Measurements from ENCODE around the gene AGAP1. TPM values are rescaled to one million over a fixed set of nuclear protein-coding genes. Genes with fewer than 3 reads are reported as not detected.

AGAP1 gene
- polyA plus RNA-seq, 2 of the 4 experiments (the other 2 are of a cell fraction): 20.2 to 21.9 TPM

DNA sequence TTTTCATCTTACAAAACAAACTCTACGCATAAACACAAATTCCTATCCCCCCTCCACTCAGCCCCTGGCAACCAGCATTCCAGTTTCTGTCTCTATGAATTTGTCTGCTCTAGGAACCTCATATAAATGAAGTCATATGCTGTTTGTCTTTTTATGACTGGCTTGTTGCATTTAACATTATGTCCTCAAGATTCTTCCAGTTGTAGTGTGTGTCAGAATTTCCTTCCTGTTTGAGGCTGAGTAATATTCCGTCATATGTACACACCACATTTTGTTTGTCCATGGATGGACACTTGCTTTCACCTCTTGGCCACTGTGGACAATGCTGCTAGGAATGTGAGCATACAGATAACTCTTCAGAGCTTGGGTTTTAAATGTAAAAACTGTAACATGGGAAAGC is 402.2 kb downstream of the AGAP1 start:
- FAIRE-seq: no peak

DNA sequence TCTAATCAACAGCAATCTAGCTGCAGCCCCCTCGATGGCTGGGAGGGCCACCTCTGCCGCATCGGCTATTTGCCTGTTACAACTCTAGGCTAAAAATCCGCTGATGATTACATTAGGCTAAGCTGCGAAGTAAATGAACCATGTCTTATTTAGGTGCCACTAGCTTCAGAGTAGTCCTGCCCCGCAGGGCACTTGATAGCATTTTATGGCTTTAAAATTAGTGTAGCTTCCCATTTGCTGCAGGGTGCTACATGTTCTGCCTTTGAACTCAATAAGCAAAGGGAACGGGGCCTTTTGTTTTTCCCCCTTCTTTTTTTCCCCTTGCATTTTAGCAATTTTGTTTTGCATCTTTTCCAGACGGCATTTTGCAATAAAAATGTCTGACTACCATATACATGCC is 404.1 kb downstream of the AGAP1 start:
- TF ChIP-seq ZC3H11A (IDR thresholded peaks at IDR 0.05): no peak
- TF ChIP-seq RNF2 (IDR thresholded peaks at IDR 0.05; ENCODE audit: borderline replicate concordance, low read depth): no peak
- TF ChIP-seq HEYL (CRISPR knock-in tag; IDR thresholded peaks at IDR 0.05): no peak
- no peak for TF ChIP-seq BHLHE40 (IDR thresholded peaks at IDR 0.05; ENCODE audit: low read depth, low read length)
- TF ChIP-seq MAFK (IDR thresholded peaks at IDR 0.05; ENCODE audit: partially characterized antibody): no peak
- TF ChIP-seq, protein P1, sequence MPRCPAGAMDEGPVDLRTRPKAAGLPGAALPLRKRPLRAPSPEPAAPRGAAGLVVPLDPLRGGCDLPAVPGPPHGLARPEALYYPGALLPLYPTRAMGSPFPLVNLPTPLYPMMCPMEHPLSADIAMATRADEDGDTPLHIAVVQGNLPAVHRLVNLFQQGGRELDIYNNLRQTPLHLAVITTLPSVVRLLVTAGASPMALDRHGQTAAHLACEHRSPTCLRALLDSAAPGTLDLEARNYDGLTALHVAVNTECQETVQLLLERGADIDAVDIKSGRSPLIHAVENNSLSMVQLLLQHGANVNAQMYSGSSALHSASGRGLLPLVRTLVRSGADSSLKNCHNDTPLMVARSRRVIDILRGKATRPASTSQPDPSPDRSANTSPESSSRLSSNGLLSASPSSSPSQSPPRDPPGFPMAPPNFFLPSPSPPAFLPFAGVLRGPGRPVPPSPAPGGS (IDR thresholded peaks at IDR 0.05): no peak
- TF ChIP-seq TFCP2L1 (CRISPR knock-in tag; IDR thresholded peaks at IDR 0.05): no peak
- TF ChIP-seq NR3C1 (IDR thresholded peaks at IDR 0.05): no peak
- no peak for TF ChIP-seq RARB (CRISPR knock-in tag; IDR thresholded peaks at IDR 0.05)
- TF ChIP-seq RAD21 (conservative IDR thresholded peaks at IDR 0.05 in 1 of 2, IDR thresholded peaks at IDR 0.05 in 1 of 2): no peak
- TF ChIP-seq, protein P2, sequence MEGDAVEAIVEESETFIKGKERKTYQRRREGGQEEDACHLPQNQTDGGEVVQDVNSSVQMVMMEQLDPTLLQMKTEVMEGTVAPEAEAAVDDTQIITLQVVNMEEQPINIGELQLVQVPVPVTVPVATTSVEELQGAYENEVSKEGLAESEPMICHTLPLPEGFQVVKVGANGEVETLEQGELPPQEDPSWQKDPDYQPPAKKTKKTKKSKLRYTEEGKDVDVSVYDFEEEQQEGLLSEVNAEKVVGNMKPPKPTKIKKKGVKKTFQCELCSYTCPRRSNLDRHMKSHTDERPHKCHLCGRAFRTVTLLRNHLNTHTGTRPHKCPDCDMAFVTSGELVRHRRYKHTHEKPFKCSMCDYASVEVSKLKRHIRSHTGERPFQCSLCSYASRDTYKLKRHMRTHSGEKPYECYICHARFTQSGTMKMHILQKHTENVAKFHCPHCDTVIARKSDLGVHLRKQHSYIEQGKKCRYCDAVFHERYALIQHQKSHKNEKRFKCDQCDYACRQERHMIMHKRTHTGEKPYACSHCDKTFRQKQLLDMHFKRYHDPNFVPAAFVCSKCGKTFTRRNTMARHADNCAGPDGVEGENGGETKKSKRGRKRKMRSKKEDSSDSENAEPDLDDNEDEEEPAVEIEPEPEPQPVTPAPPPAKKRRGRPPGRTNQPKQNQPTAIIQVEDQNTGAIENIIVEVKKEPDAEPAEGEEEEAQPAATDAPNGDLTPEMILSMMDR (IDR thresholded peaks at IDR 0.05): no peak
- no peak for TF ChIP-seq ESRRA (IDR thresholded peaks at IDR 0.05; ENCODE audit: borderline replicate concordance, low read length)
- TF ChIP-seq RCOR1 (IDR thresholded peaks at IDR 0.05; ENCODE audit: low read depth, low read length): no peak
- TF ChIP-seq RFX5 (IDR thresholded peaks at IDR 0.05): no peak
- TF ChIP-seq JUN (IDR thresholded peaks at IDR 0.05): no peak
- H3K9me3 ChIP-seq: no peaks in the 10 kb centered on the region
- ATAC-seq (no peak), FAIRE-seq (no peak), DNase-seq (ENCODE audit: low read depth in 1 of 2, low spot score in 1 of 2) (no peak)
- H3K27ac ChIP-seq: no peak overlapping the region
- CTCF ChIA-PET: no interaction called here
- POLR2A ChIA-PET: no interaction called here
- no peaks in the 10 kb centered on the region for H3K4me1 ChIP-seq
- WGBS (ENCODE audit: missing lambda C conversion rate): 92% methylated on average over 8 of the region's 8 CpGs
- H3K4me2 ChIP-seq: no peak overlapping the region
- no peak overlapping the region for H3K4me3 ChIP-seq

More for the DNA sequence above, 402.2 kb downstream of the AGAP1 start:
- Histone ChIP-seq H3K27ac (no peak overlapping the region), H3K4me3 (no peak overlapping the region), H3K4me2 (no peak overlapping the region), H3K9me3 (no peaks in the 10 kb centered on the region), H3K4me1 (no peaks in the 10 kb centered on the region)
- POLR2A ChIA-PET: no interaction called here
- TF ChIP-seq KDM1A (IDR thresholded peaks at IDR 0.05; ENCODE audit: low read depth) (no peak), GATA3 (IDR thresholded peaks at IDR 0.05; ENCODE audit: borderline replicate concordance) (no peak), EP300 (IDR thresholded peaks at IDR 0.05) (no peak), RCOR1 (IDR thresholded peaks at IDR 0.05; ENCODE audit: low read depth, low read length) (no peak), SMC3 (IDR thresholded peaks at IDR 0.05) (no peak), HOXA7 (CRISPR knock-in tag; IDR thresholded peaks at IDR 0.05) (no peak), RAD21 (conservative IDR thresholded peaks at IDR 0.05 in 1 of 2, IDR thresholded peaks at IDR 0.05 in 1 of 2) (no peak), EHF (CRISPR knock-in tag; IDR thresholded peaks at IDR 0.05) (no peak)
- TF ChIP-seq, protein P3, sequence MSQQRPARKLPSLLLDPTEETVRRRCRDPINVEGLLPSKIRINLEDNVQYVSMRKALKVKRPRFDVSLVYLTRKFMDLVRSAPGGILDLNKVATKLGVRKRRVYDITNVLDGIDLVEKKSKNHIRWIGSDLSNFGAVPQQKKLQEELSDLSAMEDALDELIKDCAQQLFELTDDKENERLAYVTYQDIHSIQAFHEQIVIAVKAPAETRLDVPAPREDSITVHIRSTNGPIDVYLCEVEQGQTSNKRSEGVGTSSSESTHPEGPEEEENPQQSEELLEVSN (IDR thresholded peaks at IDR 0.05; ENCODE audit: borderline replicate concordance, low read depth): no peak
- TF ChIP-seq, protein P4, sequence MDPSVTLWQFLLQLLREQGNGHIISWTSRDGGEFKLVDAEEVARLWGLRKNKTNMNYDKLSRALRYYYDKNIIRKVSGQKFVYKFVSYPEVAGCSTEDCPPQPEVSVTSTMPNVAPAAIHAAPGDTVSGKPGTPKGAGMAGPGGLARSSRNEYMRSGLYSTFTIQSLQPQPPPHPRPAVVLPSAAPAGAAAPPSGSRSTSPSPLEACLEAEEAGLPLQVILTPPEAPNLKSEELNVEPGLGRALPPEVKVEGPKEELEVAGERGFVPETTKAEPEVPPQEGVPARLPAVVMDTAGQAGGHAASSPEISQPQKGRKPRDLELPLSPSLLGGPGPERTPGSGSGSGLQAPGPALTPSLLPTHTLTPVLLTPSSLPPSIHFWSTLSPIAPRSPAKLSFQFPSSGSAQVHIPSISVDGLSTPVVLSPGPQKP (IDR thresholded peaks at IDR 0.05; ENCODE audit: low read depth, low read length): no peak
- DNase-seq (ENCODE audit: low read depth in 1 of 2, low spot score in 1 of 2): no peak
- CTCF ChIA-PET: no interaction called here
- 93% methylated on average over 2 of the region's 2 CpGs for WGBS (ENCODE audit: missing lambda C conversion rate)
- ATAC-seq: no peak

Data from A549 (cell line).